COLO829 (cell line): ENCODE measurements around the gene CD79B.

Experiments
- DNase-seq: peaks from one replicate; pipeline ENCODE4 v3.0.0; 2012; ENCODE audit warnings: low spot score

Gene CD79B

GRCh38 chr17:63950940-63951907 is 19.1 kb upstream of the CD79B start:
- DNase-seq: no peak

GRCh38 chr17:63949576-63950250 is 17.6 kb upstream of the CD79B start:
- no peak for DNase-seq

- DNase-seq: no peak
These were observed 16.4 kb upstream of the CD79B start for GRCh38 chr17:63948521-63948920.

- no peak for DNase-seq
These were observed 15.7 kb upstream of the CD79B start for GRCh38 chr17:63947711-63948330.

- peak; percentile 51 for DNase-seq
These were observed 14.6 kb upstream of the CD79B start for GRCh38 chr17:63946440-63947363.

GRCh38 chr17:63945784-63946439 is 13.8 kb upstream of the CD79B start:
- DNase-seq: no peak

- no peak for DNase-seq
These were observed 12.8 kb upstream of the CD79B start for GRCh38 chr17:63944736-63945499.

DNA sequence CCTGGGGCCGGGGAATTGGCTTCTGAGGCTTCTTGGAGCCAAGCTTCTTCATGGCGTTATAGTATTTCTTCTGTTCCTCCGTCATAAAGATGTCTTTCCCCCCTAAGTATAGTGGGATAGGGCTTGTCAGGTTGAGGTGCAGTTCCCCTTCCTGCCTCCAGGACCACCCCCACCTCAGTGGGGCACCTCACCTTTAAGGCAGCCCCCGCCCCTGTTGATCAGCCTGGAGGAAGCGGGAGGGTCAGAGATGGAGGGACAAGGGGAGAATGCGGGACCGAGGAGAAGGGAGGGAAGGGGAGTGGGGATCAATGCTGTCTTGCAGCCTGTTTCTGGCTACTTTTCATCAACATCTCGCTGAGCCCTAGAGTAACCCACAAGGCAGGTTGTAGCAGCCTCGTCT is 11.6 kb upstream of the CD79B start:
- no peak for DNase-seq

DNA sequence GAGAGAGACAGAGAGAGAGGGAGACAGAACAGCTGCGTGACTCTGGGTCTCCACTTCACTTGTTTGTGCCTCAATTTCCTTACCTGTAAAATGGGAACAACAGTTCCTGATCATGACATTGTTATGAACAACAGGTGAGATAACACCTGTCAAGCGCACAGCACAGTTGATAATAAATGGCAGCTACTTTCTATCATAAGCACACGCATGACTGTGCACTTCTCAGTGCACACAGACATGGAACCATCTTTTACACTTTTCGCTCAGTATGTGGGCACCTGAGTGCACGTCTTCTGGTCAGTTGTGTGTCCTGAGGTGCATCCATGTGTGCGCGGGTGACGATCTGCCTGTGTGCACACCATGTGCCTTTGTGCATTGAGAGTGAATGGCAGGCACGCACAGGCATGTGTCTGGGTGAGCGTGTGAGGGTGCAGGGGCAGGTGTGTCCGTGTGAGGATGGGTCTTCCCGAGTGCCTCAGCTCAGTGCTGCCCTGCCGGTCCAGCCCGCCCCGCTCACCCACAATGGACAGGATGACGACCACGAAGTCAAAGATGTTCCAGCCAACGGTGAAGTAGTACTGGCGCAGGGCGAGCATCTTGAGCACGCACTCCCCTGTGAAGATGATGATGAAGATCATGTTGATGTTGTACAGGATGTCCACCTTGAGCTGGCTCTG is 10.3 kb upstream of the CD79B start:
- DNase-seq: no peak

- DNase-seq: no peak
These were observed 9.6 kb upstream of the CD79B start for GRCh38 chr17:63941751-63942150.

GRCh38 chr17:63941162-63941561 is 9.0 kb upstream of the CD79B start:
- no peak for DNase-seq

DNA sequence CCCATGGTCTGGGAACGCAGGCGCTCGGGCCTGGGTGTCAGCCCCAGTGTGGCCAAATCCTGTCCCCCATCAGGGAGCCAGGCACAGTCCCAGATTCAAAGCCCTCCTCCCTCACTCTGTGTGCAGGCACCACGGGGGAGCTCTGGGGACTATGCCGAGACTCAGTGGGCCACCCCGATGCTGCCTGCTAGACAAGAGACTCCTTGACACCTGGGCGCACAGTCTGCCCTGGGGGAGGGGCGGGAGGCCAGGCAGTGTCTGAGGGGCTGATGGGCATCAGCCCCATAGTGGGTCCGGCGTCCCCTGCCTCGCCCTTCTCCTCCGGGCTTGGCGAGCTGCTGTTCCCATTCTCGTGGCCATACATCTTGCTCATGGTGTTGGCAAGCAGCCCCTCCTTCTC is 8.5 kb upstream of the CD79B start:
- no peak for DNase-seq

- DNase-seq: no peak
These were observed 7.8 kb upstream of the CD79B start for GRCh38 chr17:63939884-63940283.

DNA sequence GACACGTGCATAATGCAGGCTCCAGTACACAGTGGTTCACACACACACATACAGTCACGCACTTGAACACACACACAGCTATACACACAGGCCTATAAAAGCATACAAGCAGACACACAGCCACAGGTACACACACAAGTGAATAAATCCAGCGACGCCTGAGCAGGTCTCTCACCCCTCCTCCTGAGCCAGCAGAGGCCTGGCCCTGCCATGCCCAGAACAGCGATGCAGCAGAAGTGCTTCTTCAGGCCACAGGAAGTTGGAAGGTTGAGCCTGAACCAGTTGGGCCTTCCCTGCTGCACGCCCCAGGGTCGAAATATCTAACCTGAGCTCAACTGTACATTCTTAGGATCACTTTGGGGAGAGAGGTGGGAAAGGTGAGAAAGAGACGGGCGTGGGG is 7.3 kb upstream of the CD79B start:
- DNase-seq: no peak

GRCh38 chr17:63937920-63938319 is 5.8 kb upstream of the CD79B start:
- no peak for DNase-seq

GRCh38 chr17:63937319-63937718 is 5.2 kb upstream of the CD79B start:
- no peak for DNase-seq

DNA sequence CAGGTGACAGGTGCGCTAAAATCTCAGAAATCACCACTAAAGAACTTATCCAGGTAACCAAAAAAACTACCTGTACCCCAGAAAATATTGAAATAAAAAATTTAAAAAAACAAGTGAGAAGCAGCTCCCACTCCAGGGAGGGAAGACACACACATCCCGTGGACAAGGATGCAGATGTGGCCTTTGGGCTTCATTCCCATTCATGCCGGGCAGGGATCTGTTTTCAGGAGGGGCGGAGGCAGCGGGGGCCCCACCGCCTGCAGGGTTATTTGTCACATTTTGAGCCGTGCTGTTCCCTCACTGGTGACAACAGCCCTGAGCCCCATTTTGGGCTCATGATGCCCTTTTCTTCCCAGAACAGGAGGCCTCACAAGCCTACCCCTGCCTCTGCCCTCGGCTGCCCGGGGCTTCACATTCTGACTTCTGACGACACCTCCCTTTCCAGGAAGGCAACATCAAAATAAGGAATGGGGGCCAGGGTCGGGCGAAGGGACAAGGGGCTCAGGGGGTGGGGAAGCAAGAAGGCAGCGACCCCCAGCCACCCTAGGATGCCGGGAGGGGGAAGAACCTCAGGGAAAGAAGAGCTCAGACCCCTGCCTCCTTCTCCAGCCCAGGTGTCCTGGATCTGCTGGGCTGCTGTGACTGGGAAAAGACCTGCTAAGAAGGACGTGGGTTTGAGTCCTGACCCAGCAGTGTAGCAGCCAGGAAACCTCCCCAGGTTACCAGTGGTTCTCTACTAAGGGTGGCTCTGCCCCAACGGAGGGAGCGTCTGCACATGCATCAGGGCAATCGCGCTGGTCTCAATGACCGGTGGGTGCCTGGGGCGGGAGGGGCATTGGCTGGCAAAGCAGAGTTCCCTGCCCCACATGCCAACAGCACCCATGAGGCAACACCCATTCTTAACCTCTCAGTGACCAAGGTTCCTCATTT is 2.3 kb upstream of the CD79B start:
- no peak for DNase-seq

DNA sequence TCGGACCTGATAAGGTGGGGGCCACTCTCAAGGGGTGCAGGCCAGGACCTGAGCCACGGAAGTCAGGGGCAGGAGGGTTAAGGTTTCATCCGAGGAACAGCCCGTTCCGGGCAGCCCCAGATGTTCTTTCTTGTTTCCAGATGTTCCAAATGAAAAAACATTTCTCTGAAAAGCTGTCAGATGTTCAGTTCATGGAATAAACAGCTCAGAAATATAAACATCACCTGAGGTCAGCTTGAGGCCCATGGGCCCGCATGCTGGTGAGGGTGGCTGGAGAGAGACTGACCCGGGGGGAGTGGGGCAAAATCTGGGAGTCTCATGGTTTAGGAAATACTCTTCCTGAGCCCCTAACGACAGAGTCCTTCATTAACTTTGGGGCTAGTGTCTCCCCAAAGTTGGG is 1.5 kb upstream of the CD79B start:
- no peak for DNase-seq

- no peak for DNase-seq
These were observed 590 bp upstream of the CD79B start for GRCh38 chr17:63932721-63933120.
